D721Med (cell line): Measurements from ENCODE around the gene GPC6.

ENCODE experiments used
- DNase-seq: peaks from one replicate; pipeline ENCODE4 v3.0.0; 2011; ENCODE audit warnings: low spot score; ENCODE audit not compliant: insufficient read length
- FAIRE-seq: peaks from 2 replicates; lab custom pipeline; 2011; peaks lifted over from hg19 to GRCh38; lab: Jason Lieb, UNC
- CTCF ChIP-seq: IDR thresholded peaks from 2 replicates; pipeline ENCODE4 v1.5.1; 2012; ENCODE audit warnings: mild to moderate bottlenecking, control low read depth; ENCODE audit not compliant: insufficient read depth; ENCODE audit errors: missing control alignments

GPC6 gene

GRCh38 chr13:93561576-93562225 lies 335.1 kb downstream of the GPC6 start:
- DNase-seq: no peak
- FAIRE-seq: no peak

GRCh38 chr13:93562676-93563075 lies 336.1 kb downstream of the GPC6 start:
- no peak for TF ChIP-seq CTCF
- DNase-seq: no peak
- FAIRE-seq: no peak

More at GRCh38 chr13:93561576-93562225, 335.1 kb downstream of the GPC6 start:
- TF ChIP-seq CTCF: no peak

GRCh38 chr13:93577105-93577504 lies 350.5 kb downstream of the GPC6 start:
- TF ChIP-seq CTCF: no peak
- no peak for DNase-seq
- no peak for FAIRE-seq

- TF ChIP-seq CTCF: no peak
- FAIRE-seq (peak; percentile 21), DNase-seq (no peak)
Observed at GRCh38 chr13:93589788-93590187, 363.2 kb downstream of the GPC6 start.

- FAIRE-seq (no peak), DNase-seq (no peak)
- TF ChIP-seq CTCF: no peak
Observed at GRCh38 chr13:93603043-93603442, 376.4 kb downstream of the GPC6 start.

GRCh38 chr13:93614776-93615175 lies 388.2 kb downstream of the GPC6 start:
- TF ChIP-seq CTCF: no peak
- DNase-seq: no peak
- no peak for FAIRE-seq

- no peak for TF ChIP-seq CTCF
- FAIRE-seq: peak; percentile 11
- no peak for DNase-seq
Observed at GRCh38 chr13:93620181-93620765, 393.7 kb downstream of the GPC6 start.
